Ecto neural progenitor cell (in vitro differentiated cells): ENCODE results near the gene CEP170.

ENCODE experiments used
- DNase-seq: peaks from one replicate; pipeline ENCODE4 v3.0.0-alpha.2; 2018; ENCODE audit warnings: low spot score

The CEP170 gene

DNA sequence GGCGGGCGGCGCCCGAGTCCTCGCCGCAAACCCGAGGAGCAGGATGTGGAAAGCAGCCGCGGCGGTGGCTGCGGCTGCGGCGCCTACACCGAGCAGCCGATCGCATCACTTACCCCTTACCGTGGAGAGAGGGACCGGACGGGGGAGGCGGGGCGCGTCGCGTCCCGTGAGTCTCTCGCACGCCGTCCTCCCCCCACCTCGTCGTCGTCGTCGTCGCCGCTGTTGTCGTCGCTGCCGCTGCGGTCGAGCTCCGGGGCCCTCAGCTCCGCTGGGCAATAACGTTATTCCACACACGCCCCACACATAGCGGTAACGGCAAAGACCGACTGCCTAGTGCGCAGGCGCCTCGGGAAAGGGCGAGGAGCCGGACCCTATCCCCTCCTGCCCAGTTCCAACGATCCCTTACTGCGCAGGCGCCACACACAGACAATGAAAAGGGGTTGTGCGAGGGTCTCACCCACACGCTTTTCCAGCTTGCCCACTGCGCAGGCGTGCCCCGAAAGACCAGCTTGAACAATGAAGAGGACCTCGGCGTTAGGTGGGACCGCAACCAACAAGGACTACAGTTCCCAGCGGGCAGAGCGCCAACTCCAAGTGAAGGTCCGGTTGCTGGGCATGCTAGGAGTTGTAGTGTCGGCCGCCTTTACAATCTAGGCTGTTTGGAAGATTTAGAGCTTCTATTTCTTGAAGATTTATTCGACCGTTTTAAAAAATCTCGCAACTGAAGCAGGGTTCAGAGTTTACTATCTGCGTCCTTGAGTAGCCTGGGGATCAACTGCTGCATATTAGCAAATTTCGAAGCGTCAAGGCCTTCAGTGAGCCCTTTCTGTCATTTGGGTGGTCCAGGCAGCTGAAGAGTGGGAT is at the start of gene CEP170:
TSS of gene CEP170 (minus strand) at position 355 of the 864 bp plus-strand sequence. CDS start 30,001 bp downstream, outside the sequence.
- peak; percentile 98 for DNase-seq

DNA sequence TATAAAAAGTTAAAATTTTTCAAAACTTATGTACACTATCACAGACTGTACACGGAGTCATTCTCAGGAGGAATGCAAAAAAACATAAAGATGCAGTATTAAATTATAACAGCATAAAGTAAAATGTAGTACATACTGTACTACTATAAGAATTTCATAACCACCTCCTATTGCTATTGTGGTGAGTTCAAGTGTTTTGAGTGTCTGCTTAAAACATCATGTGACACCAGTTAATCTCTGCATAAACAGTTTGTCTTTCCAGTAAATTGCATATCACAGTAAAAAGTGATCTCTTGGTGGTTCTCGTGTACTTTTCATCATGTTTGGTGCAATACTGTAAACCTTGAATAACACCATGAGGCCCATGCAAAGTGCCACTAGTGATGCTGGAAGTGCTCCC is 46.0 kb upstream of the CEP170 start:
- no peak for DNase-seq

DNA sequence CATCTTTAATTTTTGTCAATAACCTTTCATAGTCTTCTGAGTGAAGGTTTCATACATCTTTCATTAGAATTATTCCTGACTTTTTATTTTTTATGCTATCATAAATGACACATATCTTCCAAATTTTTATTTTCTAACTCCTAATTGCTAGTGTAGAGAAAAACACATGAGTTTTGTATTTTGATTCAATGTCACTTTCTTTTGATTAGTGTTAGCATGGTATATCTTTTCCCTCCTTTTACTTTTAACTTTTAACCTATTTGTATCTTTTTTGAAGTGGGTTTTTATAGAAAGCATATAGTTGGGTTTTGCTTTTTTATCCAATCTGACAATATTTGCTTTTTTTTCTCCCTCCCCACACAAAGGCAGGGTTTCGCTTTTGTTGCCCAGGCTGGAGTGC is 44.0 kb upstream of the CEP170 start:
- DNase-seq, result no peak

DNA sequence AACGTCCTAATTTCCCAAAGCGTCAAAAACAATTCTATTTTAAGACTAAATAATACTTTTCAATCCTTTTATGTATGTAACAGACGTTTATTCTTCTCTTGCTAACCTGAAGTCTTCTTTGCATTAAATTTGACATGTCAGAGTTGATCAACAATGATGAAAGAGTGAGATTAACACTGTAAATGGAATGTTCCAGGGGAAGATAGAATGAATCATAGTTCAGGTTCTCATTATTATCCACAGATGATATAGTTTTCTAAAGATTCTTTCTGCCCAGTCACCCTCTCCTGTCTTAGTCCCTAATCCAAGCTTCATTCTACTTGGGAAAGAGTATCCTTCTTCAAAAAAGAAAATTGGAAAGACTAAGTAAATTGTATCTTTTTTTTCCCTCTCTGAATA is 39.6 kb upstream of the CEP170 start:
- no peak for DNase-seq

DNA sequence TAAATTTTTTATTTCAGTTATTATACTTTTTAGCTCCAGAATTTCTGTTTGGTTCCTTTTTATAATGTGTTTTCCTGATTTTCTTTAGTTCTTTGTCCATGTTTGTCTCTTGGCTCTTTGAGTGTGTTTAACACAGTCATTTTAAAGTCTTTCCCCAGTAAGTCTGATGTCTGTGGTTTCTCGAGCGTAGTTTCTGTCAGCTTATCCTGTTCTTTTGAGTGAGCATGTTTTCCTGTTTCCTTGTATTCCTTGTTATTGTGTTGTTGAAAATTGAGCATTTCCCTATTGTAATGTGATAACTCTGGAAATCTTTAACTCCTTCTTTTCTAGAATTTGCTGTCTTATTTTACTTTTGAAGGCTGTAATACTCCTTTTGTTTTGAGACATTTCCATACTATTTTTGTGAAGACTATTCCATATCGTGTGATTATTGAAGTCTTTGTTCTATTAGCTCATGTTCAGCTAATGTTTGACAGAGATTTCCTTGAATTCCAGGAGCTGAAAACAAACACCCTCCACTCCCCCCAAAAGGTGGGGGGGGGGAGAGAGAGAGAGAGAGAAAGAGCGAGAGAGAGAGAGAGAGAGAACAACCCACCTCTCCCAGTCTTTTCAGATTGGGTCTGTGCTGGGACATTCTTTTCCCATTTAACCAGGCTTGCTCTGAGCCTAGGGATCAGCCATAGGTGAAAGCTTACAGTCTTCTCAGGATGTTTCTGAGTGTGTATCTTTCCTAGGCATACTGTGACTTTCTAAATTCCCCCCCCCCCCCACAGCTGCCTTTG is 39.1 kb upstream of the CEP170 start:
- DNase-seq, result no peak

DNA sequence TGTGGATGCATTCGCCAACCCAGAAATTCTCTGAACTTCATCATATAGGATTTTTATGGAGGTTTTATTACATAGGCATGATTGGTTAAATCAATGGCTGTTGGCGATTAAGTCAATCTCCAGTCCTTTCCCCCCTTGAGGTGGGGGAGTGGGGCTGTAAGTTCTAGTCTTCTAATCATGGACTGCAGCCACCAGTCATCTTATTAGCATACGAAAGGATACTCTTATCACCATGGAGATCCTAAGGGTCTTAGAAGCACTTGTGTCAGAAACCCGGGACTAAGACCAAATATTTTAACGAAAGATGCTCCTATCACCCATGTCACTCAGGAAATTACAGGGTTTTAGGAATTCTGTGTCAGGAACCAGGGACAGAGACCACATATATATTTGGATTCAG is 37.0 kb upstream of the CEP170 start:
- DNase-seq, result no peak

DNA sequence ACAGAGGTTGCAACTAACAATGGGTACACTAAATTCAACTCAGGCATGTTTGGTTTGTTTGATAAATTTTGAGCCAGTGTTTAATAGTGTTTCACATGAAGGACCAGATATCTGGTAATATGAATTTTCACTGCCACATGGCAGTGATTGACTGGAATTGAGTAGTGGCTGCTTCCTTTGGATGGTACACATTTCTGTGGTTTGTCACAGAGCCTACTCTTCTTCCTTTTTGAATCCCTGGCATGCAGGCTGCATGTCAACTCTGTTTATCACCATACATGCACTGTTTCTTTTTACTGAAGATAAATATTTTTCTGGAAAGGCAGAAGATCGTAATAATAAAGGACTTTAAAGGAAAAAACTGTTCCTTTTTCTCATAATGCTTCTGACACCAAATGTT is 36.2 kb upstream of the CEP170 start:
- no peak for DNase-seq

DNA sequence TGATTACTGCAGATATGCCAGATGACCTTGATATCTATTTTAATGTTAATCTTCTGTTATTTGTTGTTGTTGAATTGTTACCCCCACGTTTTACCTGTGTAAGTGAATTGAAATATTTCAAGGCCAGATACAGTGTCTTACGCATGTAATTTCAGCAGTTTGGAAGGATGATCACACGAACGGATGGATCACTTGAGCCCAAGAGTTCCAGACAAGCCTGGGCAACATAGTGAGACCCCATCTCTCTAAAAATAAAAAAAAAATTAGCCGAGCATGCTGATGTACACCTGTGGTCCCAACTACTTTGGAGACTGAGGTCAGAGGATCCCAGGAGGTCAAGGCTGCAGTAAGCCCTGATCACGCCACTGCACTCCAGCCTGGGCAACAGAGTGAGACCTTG is 33.0 kb upstream of the CEP170 start:
- no peak for DNase-seq

DNA sequence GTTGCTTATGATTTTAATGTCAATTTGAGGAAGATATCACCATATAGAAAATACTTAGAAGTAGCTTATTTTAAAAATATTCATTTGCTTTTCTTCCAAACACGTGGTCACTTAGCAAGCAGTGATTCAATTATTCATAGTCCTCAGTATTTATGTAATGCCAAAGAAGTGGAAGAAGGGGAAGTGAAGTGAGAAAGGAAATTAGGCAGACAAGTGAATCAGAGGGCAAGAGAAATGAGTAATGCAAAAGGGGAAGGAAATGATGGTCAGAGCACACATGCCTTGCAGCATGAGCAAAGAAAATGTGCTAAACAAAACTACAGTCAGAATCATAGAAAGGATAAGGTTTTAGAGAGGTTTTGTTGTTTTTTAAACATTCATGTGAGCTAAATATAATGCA is 32.6 kb upstream of the CEP170 start:
- no peak for DNase-seq

DNA sequence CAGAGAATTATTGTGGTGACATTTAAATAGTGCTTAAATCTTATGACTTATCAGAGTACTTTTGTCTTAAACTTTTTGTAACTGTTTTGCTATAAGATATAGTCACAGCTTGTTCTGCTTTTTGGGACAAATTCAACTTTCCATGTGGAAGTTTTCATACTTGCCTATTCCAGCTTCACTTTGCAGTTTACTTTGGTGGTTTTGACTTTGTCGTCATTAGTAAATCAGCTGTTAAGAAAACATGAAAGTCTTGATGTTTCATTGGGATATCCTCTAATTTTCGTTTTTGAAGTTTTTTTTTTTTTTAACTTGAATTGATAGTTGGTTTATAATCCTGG is 32.0 kb upstream of the CEP170 start:
- no peak for DNase-seq

DNA sequence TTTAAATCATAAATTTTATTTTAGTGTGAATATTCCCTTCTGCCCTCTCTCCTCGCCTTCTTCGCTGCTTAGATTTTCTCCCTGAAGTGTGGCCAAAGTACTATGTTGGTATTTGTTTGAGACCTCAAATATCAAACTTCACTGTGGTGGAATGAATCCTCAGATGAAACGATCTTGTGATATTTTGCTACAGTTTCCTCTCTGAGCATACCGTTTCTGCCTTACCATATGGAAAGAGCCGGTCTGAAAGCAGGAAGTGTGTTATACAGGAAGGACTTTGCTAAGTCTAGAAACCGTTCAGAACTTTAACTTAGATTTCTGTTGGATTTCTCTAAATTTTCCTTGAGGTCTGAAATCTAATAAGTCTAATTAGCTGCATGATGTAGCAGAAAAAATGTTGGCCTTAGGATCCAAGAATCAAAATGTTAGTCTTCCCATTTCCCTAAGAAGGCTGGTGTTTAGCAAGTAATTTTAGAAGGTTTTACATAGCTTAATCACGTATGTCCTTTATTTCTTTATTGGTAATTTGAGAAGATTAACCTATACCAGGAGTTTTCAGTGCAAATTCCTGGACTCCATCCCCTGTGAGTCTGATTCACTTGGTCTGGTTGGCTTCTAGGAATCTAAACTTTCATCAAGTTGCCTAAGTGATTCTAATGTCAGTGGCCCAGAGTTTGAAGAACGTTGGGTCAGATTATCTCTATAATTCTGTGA is 31.5 kb upstream of the CEP170 start:
- no peak for DNase-seq

DNA sequence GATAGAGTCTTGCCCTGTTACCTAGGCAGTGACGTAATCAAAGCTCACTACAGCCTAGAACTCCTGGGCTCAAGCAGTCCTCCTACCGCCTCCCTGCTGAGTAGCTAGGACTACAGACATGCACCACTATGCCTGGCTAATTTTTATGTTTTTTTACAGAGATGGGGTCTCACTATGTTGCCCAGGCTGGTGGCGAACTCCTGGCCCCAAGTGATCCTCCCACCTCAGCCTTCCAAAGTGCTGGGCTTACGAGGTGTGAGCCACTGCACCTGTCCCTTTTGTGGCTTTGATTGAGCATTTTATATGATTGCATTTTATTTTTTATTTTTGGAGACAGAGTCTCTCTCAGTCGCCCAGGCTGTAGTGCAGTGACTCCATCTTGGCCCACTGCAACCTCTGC is 26.6 kb upstream of the CEP170 start:
- no peak for DNase-seq

DNA sequence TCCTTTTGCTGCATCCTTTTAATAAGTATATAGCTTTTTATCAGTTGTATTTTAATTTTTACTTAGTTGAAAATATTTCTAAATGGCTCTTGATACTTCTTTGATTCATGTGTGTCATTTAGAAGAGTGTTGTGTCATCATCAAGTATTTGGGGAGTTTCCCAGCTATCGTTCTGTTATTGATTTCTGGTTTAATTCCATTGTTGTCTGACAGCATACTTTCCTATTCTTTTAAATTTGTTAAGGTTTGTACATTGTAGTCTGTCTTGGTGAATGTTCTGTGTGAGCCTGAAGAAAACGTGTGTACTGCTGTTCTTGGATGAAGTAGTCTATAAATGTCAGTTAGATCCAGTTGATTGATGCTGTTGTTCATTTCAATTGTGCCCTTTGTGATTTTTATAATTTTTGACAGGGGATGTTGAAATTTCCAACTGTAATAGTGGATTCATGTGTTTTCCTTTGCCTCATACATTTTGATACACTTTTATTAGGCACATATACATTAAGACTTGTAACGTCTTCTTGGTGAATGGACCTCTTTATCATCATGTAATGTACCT is 25.6 kb upstream of the CEP170 start:
- DNase-seq, result no peak

DNA sequence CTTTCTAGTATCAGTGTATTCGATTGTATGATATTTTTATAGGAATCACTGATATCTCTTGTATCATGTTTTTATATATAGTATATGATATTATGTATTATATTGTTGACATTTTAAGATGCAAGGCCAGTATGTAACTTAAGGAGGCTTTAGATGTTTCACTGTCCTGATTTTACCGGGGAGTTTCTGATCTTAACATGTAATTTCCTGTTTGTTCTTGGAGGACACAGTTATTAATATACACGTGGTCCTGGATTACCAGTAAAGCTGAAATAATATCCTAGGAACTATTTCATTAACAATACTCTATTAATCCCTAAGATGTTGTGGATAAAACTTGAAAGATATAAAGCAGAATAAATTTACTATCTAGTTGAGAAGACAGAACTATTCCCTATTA is 20.2 kb upstream of the CEP170 start:
- DNase-seq, result no peak

DNA sequence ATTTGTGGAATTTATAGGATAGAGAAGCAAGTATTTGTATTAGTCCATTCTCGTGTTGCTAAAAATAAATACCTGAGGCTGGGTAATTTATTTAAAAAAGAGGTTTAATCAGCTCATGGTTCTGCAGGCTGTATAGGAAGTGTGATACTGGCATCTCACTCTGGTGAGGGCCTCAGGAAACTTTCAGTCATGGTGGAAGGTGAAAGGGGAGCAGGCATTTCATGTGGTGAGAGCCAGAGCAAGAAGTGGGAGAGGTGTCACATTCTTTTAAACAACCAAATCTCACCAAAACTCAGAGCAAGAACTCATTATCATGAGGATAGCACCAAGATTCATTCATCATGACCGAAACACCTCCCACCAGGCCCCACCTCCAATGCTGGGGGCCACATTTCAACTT is 18.9 kb upstream of the CEP170 start:
- no peak for DNase-seq

DNA sequence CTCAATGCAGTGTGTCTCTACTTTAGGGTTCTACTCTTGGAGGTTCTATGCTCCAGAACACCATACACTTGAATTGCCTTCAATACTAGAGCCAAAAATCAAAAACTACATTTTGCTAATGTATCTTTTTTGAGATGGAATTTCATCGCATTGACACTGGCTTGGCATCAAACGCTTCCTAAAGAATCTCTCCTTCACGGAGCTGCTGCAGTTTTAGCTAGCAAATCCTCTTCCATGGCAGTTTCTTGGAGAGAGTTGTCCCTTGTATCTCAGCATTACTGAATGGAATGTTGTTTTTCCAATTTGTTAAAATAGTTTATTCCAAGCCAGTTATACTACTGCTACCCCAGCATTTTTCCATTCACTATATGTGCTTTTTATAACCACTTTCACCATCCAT is 18.4 kb upstream of the CEP170 start:
- no peak for DNase-seq

DNA sequence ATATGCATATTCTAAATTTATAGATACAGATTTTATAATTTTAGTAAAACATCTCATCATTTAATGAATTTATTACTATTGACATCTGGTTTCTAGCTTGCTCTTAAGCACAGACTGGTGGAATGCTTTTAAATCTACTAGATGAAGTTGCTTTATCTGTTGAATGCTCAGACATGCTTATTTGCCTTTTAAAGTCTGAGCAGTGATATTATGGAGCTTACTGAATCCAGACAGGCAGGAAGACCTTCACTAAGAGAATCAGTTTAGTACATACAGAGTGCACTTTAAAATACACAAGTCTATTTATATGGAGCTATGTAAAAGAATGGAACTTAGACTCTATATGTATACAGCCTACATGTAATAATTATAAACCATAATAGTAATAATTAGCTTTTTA is 17.3 kb upstream of the CEP170 start:
- DNase-seq, result no peak

DNA sequence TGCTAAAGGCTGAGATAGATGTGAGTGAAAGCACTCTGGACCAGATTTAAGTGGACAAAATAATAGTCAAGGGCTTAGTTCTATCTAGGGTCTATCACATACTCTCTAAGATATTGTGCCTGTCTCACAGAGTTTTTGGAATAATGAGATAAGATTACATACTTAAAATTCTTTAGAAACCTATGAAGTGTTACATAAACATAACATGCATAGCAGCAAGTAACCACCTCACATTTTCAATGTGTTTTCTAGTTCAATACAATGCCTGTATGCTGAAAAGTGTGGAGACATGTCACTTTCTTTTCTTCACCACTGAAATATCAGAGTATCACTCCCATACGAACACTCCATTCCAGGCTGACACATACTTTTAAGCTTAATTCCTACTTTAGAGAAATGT is 16.9 kb upstream of the CEP170 start:
- no peak for DNase-seq

DNA sequence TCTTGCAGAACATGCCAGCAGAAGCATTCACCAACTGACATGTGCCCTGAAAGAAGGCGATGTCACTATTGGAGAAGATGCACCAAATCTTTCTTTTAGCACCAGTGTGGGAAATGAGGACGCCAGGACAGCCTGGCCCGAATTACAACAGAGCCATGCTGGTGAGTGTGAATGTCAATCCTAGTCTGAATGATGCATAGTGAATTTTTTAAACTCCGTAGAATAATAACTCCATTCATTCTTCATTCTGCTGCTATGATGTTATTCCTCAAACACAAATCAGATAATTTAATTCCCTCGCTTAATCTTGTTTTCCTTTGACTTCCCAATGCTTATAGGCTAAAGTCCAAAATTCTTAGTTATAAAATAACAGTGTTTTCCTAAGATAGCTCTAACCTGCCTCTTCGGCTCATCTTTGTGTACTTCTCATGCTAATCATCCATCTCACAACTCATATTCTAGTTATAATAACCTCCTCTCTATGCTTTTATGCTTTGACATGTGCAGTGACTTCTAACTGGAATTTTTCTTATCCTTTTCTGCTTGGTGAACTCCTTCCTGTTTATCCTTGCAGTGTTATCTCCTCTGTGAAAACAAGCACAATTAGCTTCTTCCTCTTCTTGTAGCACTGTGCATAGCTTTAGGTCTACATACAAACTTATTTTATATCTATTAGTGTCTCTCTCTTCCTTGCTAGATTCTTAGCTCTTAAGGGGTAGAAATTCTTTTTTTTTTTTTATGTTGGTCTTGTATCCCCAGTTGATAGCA is 15.2 kb upstream of the CEP170 start:
- no peak for DNase-seq

DNA sequence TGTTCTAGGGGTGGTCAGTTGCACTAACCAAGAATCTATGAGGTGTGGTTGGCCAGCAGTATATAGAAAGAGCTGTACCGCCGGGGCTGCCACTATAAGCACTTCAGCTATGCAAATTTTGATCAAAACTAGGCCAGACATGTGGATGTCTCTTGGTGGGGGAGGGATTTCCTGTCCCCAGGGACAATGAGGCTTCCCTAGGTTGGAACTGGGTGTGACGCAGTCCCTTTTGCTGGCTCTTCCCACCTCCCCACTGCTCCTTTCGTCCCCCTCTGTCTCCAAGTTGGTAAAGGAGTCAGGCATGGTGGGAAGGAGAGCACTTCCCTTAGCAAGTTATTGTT is 14.3 kb upstream of the CEP170 start:
- DNase-seq, result no peak

DNA sequence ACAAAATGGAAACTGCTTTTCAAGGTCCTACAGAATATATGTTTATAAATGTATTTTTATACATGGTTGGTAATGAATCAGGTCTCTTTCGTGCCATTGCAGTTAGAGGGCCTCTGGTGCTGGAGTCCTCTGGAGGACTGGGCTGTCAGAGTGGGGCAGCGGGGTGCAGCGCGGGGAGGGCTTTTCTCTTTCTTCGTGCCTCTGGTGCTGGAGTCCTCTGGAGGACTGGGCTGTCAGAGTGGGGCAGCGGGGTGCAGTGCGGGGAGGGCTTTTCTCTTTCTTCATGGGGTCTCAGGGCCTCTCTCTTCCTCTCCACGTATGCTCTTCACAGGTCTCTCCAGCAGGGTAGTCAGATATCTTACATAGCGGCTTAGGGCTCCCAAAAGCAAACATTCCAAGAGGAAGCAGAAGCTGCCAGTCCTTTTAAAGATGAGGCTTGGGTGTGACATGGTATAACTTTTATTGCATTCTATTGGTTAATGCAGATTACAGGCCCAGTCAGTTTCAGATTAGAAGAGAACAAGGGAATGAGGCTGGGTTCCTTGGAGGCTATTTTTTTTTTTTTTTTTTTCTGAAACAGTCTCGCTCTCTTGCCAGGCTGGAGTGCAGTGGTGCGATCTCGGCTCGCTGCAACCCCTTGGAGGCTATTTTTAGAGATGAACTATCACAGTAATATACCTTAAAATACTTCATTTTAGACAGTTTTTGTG is 13.8 kb upstream of the CEP170 start:
- peak; percentile 46 for DNase-seq
